ENCODE measurements around the gene ZNF407. TPM values are rescaled to one million over a fixed set of nuclear protein-coding genes. Genes with fewer than 3 reads are reported as not detected.

Gene ZNF407
- total and polyA plus RNA-seq, 2 experiments from 2014 or later: 2.1 to 10.4 TPM

GRCh38 chr18:74791501-74792194 lies 194.0 kb downstream of the ZNF407 start:
- ATAC-seq (no peak), DNase-seq (ENCODE audit: low spot score) (no peak)
- no peaks in the 10 kb centered on the region for H3K4me1 ChIP-seq (ENCODE audit: insufficient read depth)
- no peak overlapping the region for H2AFZ ChIP-seq
- H3K27me3 ChIP-seq (ENCODE audit: insufficient read depth): no peaks in the 10 kb centered on the region
- no peaks in the 10 kb centered on the region for H3K79me2 ChIP-seq (replicated peaks; ENCODE audit: insufficient read depth)
- Mint-ChIP-seq H3K4me3 (no peak overlapping the region), H3K36me3 (ENCODE audit: low read depth) (no peaks in the 10 kb centered on the region), H3K27me3 (ENCODE audit: insufficient read depth, low read depth, poor library complexity) (no peaks in the 10 kb centered on the region), H3K9me3 (no peaks in the 10 kb centered on the region), H3K4me1 (peaks cover 10% of the 10 kb centered on the region), H3K27ac (no peak overlapping the region)
- no peaks in the 10 kb centered on the region for H3K9me2 ChIP-seq (ENCODE audit: insufficient read depth)
- no peaks in the 10 kb centered on the region for H3F3A ChIP-seq (replicated peaks; ENCODE audit: low read depth)
- H3K4me2 ChIP-seq: no peak overlapping the region
- H3K27ac ChIP-seq (ENCODE audit: low read depth): no peak overlapping the region
- TF ChIP-seq EZH2 (IDR thresholded peaks at IDR 0.05; ENCODE audit: low read depth, unreplicated experiment) (no peak), CREB1 (CRISPR knock-in tag; IDR thresholded peaks at IDR 0.05; ENCODE audit: low read depth) (no peak), STAT1 (IDR thresholded peaks at IDR 0.05; ENCODE audit: unreplicated experiment) (no peak), POLR2AphosphoS5 (IDR thresholded peaks at IDR 0.05; ENCODE audit: low read depth) (no peak), EZH2phosphoT487 (IDR thresholded peaks at IDR 0.05; ENCODE audit: unreplicated experiment) (no peak), REST (IDR thresholded peaks at IDR 0.05; ENCODE audit: unreplicated experiment) (no peak), NANOG (IDR thresholded peaks at IDR 0.05; ENCODE audit: borderline replicate concordance) (no peak), ZNF114 (CRISPR knock-in tag; IDR thresholded peaks at IDR 0.05) (no peak), JUNB (IDR thresholded peaks at IDR 0.05; ENCODE audit: unreplicated experiment) (no peak), ZNF331 (CRISPR knock-in tag; IDR thresholded peaks at IDR 0.05; ENCODE audit: low read depth) (no peak), ZNF462 (CRISPR knock-in tag; IDR thresholded peaks at IDR 0.05) (no peak), ETS1 (IDR thresholded peaks at IDR 0.05) (no peak), CTCF (conservative IDR thresholded peaks at IDR 0.05; ENCODE audit: low read depth in 2 of 2) (no peak)
- H3K4me3 ChIP-seq: no peak overlapping the region
- H3K36me3 ChIP-seq (ENCODE audit: insufficient read depth): no peaks in the 10 kb centered on the region
- no peaks in the 10 kb centered on the region for H4K20me1 ChIP-seq (replicated peaks; ENCODE audit: insufficient read depth)
